Gastroesophageal sphincter (tissue), 3 donors: ENCODE results near the gene RUNX3.

ENCODE experiments used
- EP300 ChIP-seq: sonication (generic); formaldehyde crosslinking; IDR thresholded peaks from one replicate; pipeline ENCODE4 v1.6.1; 2017; ENCODE audit warnings: antibody characterized with exemption, mild to moderate bottlenecking
- POLR2A ChIP-seq, 2 donors: fragments of 450-650 bp; IDR thresholded peaks; one replicate each; pipeline ENCODE4 v1.6.1; 2017; ENCODE audit warnings: antibody characterized with exemption in 2 of 2, mild to moderate bottlenecking in 2 of 2, moderate library complexity in 1 of 2
- POLR2AphosphoS5 ChIP-seq: sonication (generic); formaldehyde crosslinking; IDR thresholded peaks from one replicate; pipeline ENCODE4 v1.6.1; 2017; ENCODE audit warnings: antibody characterized with exemption
- TF ChIP-seq, protein P1 (sequence below), 4 experiments: fragments of 200-600 bp in 2 of 4; fragments of 450-650 bp in 2 of 4; sonication (generic) in 1 of 4; IDR thresholded peaks; one replicate each; pipeline ENCODE4 v1.5.1; 2017 to 2019; ENCODE audit warnings: antibody characterized with exemption in 4 of 4, mild to moderate bottlenecking in 2 of 4, moderate library complexity in 2 of 4

DNA sequence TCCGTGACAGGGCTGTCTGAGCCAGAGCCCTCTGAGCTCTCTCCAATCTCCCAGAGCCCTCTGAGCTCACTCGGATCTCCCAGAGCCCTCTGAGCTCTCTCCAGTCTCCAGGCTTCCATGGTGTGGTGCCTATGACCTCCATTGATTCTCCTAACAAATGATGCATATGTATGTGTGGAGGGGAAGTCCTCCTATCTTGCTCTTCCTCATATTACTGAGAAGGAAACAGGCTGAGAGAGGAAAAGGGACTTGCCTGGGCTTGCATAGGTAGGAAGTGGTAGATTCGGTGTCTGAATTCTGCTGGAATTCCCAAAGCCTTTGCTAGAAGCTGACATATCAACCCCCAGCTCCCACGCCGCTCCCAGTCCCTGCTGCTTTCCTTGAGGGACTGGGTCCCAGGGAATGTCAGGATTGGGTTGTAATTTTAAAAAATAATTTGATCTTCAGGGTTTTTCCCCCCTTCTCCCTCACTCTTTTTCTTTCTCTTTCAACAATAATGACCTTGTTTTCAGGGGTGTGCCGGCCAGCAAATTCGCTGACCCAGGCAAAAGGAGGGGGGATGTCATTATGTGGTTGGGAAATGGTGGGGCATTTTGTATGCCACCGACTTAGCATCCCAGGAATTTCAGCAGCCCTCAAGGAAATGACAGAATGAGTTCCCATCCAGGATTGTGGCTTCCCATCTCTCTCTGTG lies 42.3 kb upstream of the RUNX3 start:
- TF ChIP-seq, protein P1, sequence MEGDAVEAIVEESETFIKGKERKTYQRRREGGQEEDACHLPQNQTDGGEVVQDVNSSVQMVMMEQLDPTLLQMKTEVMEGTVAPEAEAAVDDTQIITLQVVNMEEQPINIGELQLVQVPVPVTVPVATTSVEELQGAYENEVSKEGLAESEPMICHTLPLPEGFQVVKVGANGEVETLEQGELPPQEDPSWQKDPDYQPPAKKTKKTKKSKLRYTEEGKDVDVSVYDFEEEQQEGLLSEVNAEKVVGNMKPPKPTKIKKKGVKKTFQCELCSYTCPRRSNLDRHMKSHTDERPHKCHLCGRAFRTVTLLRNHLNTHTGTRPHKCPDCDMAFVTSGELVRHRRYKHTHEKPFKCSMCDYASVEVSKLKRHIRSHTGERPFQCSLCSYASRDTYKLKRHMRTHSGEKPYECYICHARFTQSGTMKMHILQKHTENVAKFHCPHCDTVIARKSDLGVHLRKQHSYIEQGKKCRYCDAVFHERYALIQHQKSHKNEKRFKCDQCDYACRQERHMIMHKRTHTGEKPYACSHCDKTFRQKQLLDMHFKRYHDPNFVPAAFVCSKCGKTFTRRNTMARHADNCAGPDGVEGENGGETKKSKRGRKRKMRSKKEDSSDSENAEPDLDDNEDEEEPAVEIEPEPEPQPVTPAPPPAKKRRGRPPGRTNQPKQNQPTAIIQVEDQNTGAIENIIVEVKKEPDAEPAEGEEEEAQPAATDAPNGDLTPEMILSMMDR (IDR thresholded peaks at IDR 0.05) = no peak
- TF ChIP-seq POLR2A (IDR thresholded peaks at IDR 0.05) (no peak), POLR2AphosphoS5 (no peak), EP300 (no peak)
